C4-2B (cell line): ENCODE data around the gene CCR9.

Experiments
- H3K27ac ChIP-seq: fragments of 450-650 bp; 2 replicates; pipeline ENCODE4 v1.5.1; 2017
- ZFX ChIP-seq: fragments of 450-650 bp; IDR thresholded peaks from 2 replicates; pipeline ENCODE4 v1.6.1; 2017
- TF ChIP-seq, protein P1 (sequence below): fragments of 450-650 bp; conservative IDR thresholded peaks from 2 replicates; pipeline ENCODE4 v1.5.1; 2017; ENCODE audit warnings: mild to moderate bottlenecking

The CCR9 gene, protein sequence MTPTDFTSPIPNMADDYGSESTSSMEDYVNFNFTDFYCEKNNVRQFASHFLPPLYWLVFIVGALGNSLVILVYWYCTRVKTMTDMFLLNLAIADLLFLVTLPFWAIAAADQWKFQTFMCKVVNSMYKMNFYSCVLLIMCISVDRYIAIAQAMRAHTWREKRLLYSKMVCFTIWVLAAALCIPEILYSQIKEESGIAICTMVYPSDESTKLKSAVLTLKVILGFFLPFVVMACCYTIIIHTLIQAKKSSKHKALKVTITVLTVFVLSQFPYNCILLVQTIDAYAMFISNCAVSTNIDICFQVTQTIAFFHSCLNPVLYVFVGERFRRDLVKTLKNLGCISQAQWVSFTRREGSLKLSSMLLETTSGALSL

DNA sequence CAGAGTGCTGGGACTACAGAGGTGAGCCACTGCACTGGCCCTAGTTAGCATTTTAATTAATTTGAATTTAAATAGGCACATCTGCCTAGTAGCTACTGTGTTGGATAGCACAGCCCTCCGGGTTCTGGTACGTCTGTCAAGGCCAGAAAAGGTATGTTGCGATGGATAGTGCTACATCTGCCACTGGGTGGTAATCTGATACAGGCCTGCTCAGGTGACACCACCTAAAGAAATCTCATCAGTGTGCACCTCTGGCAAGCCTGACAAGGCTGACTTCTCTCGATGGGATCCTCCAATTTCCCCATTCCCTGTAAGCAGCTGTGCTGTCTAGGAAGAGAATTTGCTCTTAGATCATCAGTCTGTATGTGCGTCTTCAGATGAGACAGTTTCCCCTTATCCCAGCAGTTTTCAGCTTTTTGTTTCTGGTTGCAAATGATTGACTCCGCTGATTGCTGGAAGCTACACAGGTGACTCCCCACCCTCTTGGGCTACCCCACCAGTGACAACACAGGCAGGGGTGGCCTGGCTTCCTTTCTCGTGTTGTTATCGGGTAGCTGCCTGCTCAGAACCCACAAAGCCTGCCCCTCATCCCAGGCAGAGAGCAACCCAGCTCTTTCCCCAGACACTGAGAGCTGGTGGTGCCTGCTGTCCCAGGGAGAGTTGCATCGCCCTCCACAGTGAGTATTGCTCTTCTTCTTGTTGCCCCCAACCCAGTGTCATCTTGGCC is at the start of gene CCR9:
CCR9 (plus strand) TSS at position 565 of the 727 bp plus-strand sequence. CDS start 8,391 bp downstream, outside the sequence.
- no peak within 1 kb of the TSS for H3K27ac ChIP-seq
- TF ChIP-seq, protein P1, sequence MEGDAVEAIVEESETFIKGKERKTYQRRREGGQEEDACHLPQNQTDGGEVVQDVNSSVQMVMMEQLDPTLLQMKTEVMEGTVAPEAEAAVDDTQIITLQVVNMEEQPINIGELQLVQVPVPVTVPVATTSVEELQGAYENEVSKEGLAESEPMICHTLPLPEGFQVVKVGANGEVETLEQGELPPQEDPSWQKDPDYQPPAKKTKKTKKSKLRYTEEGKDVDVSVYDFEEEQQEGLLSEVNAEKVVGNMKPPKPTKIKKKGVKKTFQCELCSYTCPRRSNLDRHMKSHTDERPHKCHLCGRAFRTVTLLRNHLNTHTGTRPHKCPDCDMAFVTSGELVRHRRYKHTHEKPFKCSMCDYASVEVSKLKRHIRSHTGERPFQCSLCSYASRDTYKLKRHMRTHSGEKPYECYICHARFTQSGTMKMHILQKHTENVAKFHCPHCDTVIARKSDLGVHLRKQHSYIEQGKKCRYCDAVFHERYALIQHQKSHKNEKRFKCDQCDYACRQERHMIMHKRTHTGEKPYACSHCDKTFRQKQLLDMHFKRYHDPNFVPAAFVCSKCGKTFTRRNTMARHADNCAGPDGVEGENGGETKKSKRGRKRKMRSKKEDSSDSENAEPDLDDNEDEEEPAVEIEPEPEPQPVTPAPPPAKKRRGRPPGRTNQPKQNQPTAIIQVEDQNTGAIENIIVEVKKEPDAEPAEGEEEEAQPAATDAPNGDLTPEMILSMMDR: no peak
- no peak for TF ChIP-seq ZFX

GRCh38 chr3:45838466-45838865 is 47.9 kb upstream of the CCR9 start:
- TF ChIP-seq ZFX: no peak
- TF ChIP-seq, protein P1: no peak
- H3K27ac ChIP-seq: no peak overlapping the region

- peak overlapping the region; percentile 36; the same call in 1 of the 2 replicates for H3K27ac ChIP-seq
Measured at GRCh38 chr3:45841420-45841756, 45.0 kb upstream of the CCR9 start.

GRCh38 chr3:45841757-45842491 is 44.4 kb upstream of the CCR9 start, which contains the start of gene LZTFL1:
Gene LZTFL1, minus strand, starts transcription at chr3:45842119. Its CDS starts 128 bp downstream, at chr3:45841991.
- TF ChIP-seq ZFX: 0 out of 2 replicates have a peak, but pooled peaks have one; percentile 29
- TF ChIP-seq, protein P1: no peak
- H3K27ac ChIP-seq: peak within 1 kb of the TSS; percentile 36

More at GRCh38 chr3:45841420-45841756, 45.0 kb upstream of the CCR9 start:
- TF ChIP-seq, protein P1: no peak
- no peak for TF ChIP-seq ZFX

DNA sequence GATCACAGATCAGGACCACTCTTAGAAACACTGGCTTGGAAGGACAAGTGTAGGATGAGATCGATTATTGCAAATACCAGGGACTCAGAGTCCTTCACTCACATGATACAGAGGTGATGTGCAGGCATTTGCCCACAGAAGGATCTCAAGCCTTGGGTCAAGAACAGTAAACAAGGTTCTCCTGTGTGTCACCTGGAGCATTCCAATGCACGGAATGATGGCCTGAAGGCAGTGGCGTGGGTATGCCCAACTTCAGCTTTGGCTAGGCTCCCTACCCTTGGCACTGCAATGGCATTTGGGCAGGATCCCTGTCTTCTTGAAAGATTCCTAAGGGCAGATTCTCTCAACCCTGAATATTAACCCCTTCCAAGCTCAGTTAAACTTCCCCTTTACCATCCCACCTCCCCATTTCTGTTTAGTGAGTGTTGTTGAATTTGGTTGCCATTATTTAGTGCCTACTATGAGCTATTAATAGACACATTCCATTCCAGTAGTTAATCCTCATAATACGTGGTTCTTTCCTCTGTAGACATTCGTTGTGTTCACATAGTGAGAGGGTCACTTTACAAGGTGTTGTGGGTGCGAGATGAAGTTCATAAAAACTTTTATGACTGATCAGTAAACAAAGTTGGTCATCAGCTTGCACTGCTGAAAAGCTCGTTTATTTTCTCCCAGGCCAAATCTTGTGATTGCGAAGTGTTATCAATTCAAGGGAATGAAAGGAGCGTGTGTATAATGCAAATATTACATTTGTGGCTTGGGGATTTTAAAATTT is 43.3 kb upstream of the CCR9 start:
- H3K27ac ChIP-seq: no peak overlapping the region
- no peak for TF ChIP-seq ZFX
- TF ChIP-seq, protein P1: no peak

- H3K27ac ChIP-seq: no peak overlapping the region
- no peak for TF ChIP-seq ZFX
- TF ChIP-seq, protein P1: no peak
Measured at GRCh38 chr3:45844616-45845015, 41.7 kb upstream of the CCR9 start.
